ACC112 (cell line): ENCODE data around the gene TNFSF8.

ENCODE experiments used
- H2AFZ ChIP-seq: fragments of 200-600 bp; sonication (generic); one replicate; pipeline ENCODE4 v1.6.0; 2017; ENCODE audit warnings: antibody characterized with exemption, low read length; ENCODE audit not compliant: unreplicated experiment
- H3K27ac ChIP-seq: fragments of 200-600 bp; sonication (generic); 2 replicates; pipeline ENCODE4 v1.5.1; 2014; ENCODE audit warnings: low read depth, mild to moderate bottlenecking, antibody characterized with exemption, low read length, moderate library complexity
- H3K27me3 ChIP-seq: fragments of 200-600 bp; sonication (generic); 2 replicates; pipeline ENCODE4 v1.6.1; 2014; ENCODE audit warnings: mild to moderate bottlenecking, antibody characterized with exemption, low read length, moderate library complexity, mixed read lengths; ENCODE audit not compliant: insufficient read depth
- H3K36me3 ChIP-seq: fragments of 200-600 bp; sonication (generic); 2 replicates; pipeline ENCODE4 v1.6.1; 2016; ENCODE audit warnings: mild to moderate bottlenecking, antibody characterized with exemption, low read length, moderate library complexity, mixed read lengths; ENCODE audit not compliant: insufficient read depth
- H3K4me1 ChIP-seq: fragments of 200-600 bp; sonication (generic); one replicate; pipeline ENCODE4 v1.6.1; 2016; ENCODE audit warnings: low read length, mixed read lengths; ENCODE audit not compliant: insufficient read depth, unreplicated experiment, control insufficient read depth
- H3K4me3 ChIP-seq: fragments of 200-600 bp; sonication (generic); 2 replicates; pipeline ENCODE4 v1.5.1; 2014; ENCODE audit warnings: mild to moderate bottlenecking, low read depth, low read length
- H3K79me2 ChIP-seq: fragments of 200-600 bp; sonication (generic); one replicate; pipeline ENCODE4 v1.6.0; 2016; ENCODE audit warnings: low read length; ENCODE audit not compliant: control insufficient read depth, unreplicated experiment, insufficient read depth

TNFSF8 gene

GRCh38 chr9:114869845-114870244 is 60.5 kb downstream of the TNFSF8 start:
- H3K4me3 ChIP-seq: no peak overlapping the region
- no peak overlapping the region for H2AFZ ChIP-seq
- no peaks in the 10 kb centered on the region for H3K4me1 ChIP-seq
- H3K27me3 ChIP-seq: no peaks in the 10 kb centered on the region
- H3K36me3 ChIP-seq: no peaks in the 10 kb centered on the region
- no peaks in the 10 kb centered on the region for H3K79me2 ChIP-seq
- H3K27ac ChIP-seq: no peak overlapping the region

DNA sequence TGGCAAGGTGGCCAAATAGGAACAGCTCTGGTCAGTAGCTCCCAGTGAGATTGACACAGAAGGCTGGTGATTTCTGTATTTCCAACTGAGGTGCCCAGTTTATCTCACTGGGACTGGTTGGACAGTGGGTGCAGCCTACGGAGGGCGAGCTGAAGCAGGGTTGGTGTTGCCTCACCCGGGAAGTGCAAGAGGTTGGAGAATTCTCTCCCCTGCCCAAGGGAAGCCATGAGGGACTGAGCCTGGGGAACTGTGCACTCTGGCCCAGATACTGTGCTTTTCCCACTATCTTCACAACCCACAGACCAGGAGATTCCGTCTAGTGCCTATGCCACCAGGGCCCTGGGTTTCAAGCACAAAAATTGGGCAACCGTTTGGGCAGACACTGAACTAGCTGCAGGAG is 61.0 kb downstream of the TNFSF8 start:
- H3K4me1 ChIP-seq: peaks cover 4% of the 10 kb centered on the region
- no peak overlapping the region for H2AFZ ChIP-seq
- no peak overlapping the region for H3K27ac ChIP-seq
- H3K27me3 ChIP-seq: no peaks in the 10 kb centered on the region
- no peak overlapping the region for H3K4me3 ChIP-seq
- no peaks in the 10 kb centered on the region for H3K79me2 ChIP-seq
- no peaks in the 10 kb centered on the region for H3K36me3 ChIP-seq

GRCh38 chr9:114867327-114867726 is 63.1 kb downstream of the TNFSF8 start:
- no peaks in the 10 kb centered on the region for H3K27me3 ChIP-seq
- no peak overlapping the region for H2AFZ ChIP-seq
- H3K4me3 ChIP-seq: no peak overlapping the region
- no peak overlapping the region for H3K27ac ChIP-seq
- no peaks in the 10 kb centered on the region for H3K36me3 ChIP-seq
- H3K79me2 ChIP-seq: no peaks in the 10 kb centered on the region
- H3K4me1 ChIP-seq: peaks cover 4% of the 10 kb centered on the region

- no peak overlapping the region for H3K27ac ChIP-seq
- H3K79me2 ChIP-seq: no peaks in the 10 kb centered on the region
- H3K27me3 ChIP-seq: no peaks in the 10 kb centered on the region
- no peaks in the 10 kb centered on the region for H3K36me3 ChIP-seq
- no peak overlapping the region for H2AFZ ChIP-seq
- H3K4me3 ChIP-seq: no peak overlapping the region
- peaks cover 4% of the 10 kb centered on the region for H3K4me1 ChIP-seq
Measured at GRCh38 chr9:114864471-114864870, 65.9 kb downstream of the TNFSF8 start.

GRCh38 chr9:114861922-114862605 is 68.3 kb downstream of the TNFSF8 start:
- Histone ChIP-seq H3K79me2 (no peaks in the 10 kb centered on the region), H3K27me3 (no peaks in the 10 kb centered on the region), H3K27ac (no peak overlapping the region), H3K4me1 (peaks cover 6% of the 10 kb centered on the region), H3K4me3 (no peak overlapping the region), H2AFZ (peak overlapping the region; percentile 32), H3K36me3 (no peaks in the 10 kb centered on the region)

DNA sequence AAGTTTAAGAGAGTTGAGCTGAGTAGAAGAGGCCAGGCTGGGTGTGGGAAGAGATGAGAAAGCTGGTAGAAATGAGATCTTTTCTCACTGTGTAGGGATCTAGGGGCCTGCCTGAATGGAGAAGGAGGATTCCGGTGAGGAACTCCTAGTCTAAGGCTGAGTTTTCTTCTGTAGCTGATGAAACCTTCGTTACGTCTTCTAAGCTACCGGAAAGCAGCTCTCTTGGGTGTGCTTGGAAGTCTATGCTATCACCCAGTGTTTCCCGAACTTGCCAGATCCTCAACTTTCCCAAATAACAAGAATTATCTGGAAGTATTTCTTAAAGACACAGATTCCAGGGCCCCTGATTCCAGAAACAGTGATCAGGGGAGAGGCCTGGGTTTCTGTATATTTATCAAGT is 69.1 kb downstream of the TNFSF8 start:
- H3K27me3 ChIP-seq: no peaks in the 10 kb centered on the region
- H2AFZ ChIP-seq: no peak overlapping the region
- H3K4me3 ChIP-seq: no peak overlapping the region
- H3K36me3 ChIP-seq: no peaks in the 10 kb centered on the region
- no peaks in the 10 kb centered on the region for H3K79me2 ChIP-seq
- H3K27ac ChIP-seq: no peak overlapping the region
- H3K4me1 ChIP-seq: peaks cover 13% of the 10 kb centered on the region

DNA sequence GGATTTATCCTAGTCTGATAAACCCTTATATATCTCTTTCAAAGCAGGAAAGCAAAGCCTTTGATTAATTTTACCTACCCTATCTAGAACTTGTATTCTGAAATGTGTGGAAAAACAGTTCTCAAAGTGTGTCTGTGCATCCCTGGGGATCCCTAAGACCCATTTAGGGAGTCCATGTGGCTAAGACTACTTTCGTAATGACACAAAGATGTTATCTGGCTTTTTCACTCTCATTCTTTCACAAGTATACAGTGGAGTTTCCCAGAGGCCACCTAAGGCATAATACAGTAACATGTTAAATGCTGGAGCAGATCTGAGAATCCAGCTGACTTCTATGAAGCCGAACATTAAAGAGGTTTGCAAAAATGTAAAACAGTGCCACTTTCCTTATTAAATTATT is 70.2 kb downstream of the TNFSF8 start:
- Histone ChIP-seq H3K27me3 (no peaks in the 10 kb centered on the region), H2AFZ (no peak overlapping the region), H3K36me3 (no peaks in the 10 kb centered on the region), H3K4me1 (peaks cover 23% of the 10 kb centered on the region), H3K4me3 (no peak overlapping the region), H3K79me2 (no peaks in the 10 kb centered on the region), H3K27ac (no peak overlapping the region)

- Histone ChIP-seq H3K36me3 (no peaks in the 10 kb centered on the region), H3K4me1 (peaks cover 35% of the 10 kb centered on the region), H3K27ac (peak overlapping the region; percentile 89), H3K27me3 (no peaks in the 10 kb centered on the region), H2AFZ (no peak overlapping the region), H3K4me3 (peak overlapping the region; percentile 54; the same call in 1 of the 2 replicates), H3K79me2 (no peaks in the 10 kb centered on the region)
Measured at GRCh38 chr9:114856942-114857315, 73.5 kb downstream of the TNFSF8 start.

DNA sequence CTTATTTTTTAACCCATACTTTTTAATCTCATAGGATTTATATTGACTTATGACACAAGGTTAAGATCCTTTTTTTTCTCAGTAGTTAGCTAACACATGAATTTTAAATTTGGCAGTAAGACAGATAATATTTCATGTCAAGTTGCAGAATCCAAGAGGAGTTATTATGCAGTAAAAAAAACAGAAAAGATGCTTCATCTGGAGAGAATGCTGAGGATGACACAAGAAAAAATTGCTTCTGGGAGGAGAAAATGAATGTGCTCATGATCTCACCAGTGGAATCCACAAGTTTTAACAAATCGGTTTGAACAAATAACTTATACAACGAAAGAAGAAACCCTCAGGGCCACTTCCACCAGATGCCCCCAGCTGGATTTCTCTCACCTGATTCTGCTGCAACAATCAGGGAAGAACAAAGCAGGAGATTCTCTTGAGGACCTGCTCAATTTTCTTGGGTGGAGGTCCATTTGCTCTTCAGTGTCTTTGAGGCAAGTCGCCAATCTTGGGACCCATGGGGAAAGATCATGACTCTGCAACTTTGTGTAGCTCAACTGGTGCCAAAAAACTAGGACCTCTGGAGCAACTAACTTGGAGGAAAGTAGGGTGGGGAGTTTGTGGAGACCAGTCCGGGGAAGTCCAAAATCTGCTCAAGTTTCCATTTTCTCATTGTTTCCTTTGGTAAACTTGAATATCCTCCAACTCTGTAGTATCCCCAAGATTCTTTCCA is 74.0 kb downstream of the TNFSF8 start:
- H3K4me3 ChIP-seq: peak overlapping the region; percentile 54; the same call in 1 of the 2 replicates
- H3K27me3 ChIP-seq: no peaks in the 10 kb centered on the region
- H2AFZ ChIP-seq: peak overlapping the region; percentile 17
- peaks cover 40% of the 10 kb centered on the region for H3K4me1 ChIP-seq
- H3K79me2 ChIP-seq: no peaks in the 10 kb centered on the region
- peak overlapping the region; percentile 89 for H3K27ac ChIP-seq
- H3K36me3 ChIP-seq: no peaks in the 10 kb centered on the region

- H3K27me3 ChIP-seq: no peaks in the 10 kb centered on the region
- H3K36me3 ChIP-seq: no peaks in the 10 kb centered on the region
- H3K4me3 ChIP-seq: peak overlapping the region; percentile 19; the same call in 1 of the 2 replicates
- H2AFZ ChIP-seq: peak overlapping the region; percentile 57
- H3K4me1 ChIP-seq: peaks cover 49% of the 10 kb centered on the region
- no peaks in the 10 kb centered on the region for H3K79me2 ChIP-seq
- peak overlapping the region; percentile 89 for H3K27ac ChIP-seq
Measured at GRCh38 chr9:114855488-114855887, 74.9 kb downstream of the TNFSF8 start.
